Neural progenitor cell (in vitro differentiated cells): ENCODE data around the gene PCDHB8. TPM values are rescaled to one million over a fixed set of nuclear protein-coding genes. Genes with fewer than 3 reads are reported as not detected.
"Not testable (repeated sequence)": the region's sequence is repeated elsewhere in the genome, so short reads cannot be mapped to it uniquely, and the experiment has no call there.

Experiments
- DNase-seq: peaks from one replicate; pipeline ENCODE4 v3.0.0-alpha.2; 2016; ENCODE audit warnings: low spot score
- H2AFZ ChIP-seq: fragments of 200-600 bp; sonication (generic); replicated peaks from 2 replicates; pipeline ENCODE4 v1.6.1; 2016; ENCODE audit warnings: antibody characterized with exemption
- H3F3A ChIP-seq: fragments of 200-600 bp; sonication (generic); 2 replicates; pipeline ENCODE4 v1.6.1; 2016; ENCODE audit warnings: antibody characterized with exemption, low read depth
- H3K27ac ChIP-seq: fragments of 200-600 bp; sonication (generic); 2 replicates; pipeline ENCODE4 v1.5.1; 2016; ENCODE audit warnings: mild to moderate bottlenecking
- H3K27me3 ChIP-seq: fragments of 200-600 bp; sonication (generic); 2 replicates; pipeline ENCODE4 v1.6.1; 2016; ENCODE audit warnings: mild to moderate bottlenecking, moderate library complexity
- H3K36me3 ChIP-seq: fragments of 200-600 bp; sonication (generic); 2 replicates; pipeline ENCODE4 v1.5.1; 2016
- H3K4me1 ChIP-seq: fragments of 200-600 bp; sonication (generic); 2 replicates; pipeline ENCODE4 v1.6.1; 2016; ENCODE audit warnings: mixed run types
- H3K4me2 ChIP-seq: fragments of 200-600 bp; sonication (generic); 2 replicates; pipeline ENCODE4 v1.6.1; 2016
- H3K4me3 ChIP-seq: fragments of 200-600 bp; sonication (generic); 2 replicates; pipeline ENCODE4 v1.5.1; 2016
- H3K79me2 ChIP-seq: fragments of 200-600 bp; sonication (generic); 2 replicates; pipeline ENCODE4 v1.6.1; 2016; ENCODE audit warnings: low read depth
- H3K9ac ChIP-seq: fragments of 200-600 bp; sonication (generic); 2 replicates; pipeline ENCODE4 v1.6.1; 2016
- H3K9me3 ChIP-seq: fragments of 200-600 bp; sonication (generic); 2 replicates; pipeline ENCODE4 v1.5.1; 2016; ENCODE audit warnings: low read depth
- H4K20me1 ChIP-seq: fragments of 200-600 bp; sonication (generic); 2 replicates; pipeline ENCODE4 v1.6.1; 2016; ENCODE audit warnings: low read depth
- H3K27ac Mint-ChIP-seq: 3 replicates; pipeline ENCODE4 v1.8.0; 2021; ENCODE audit warnings: mixed read lengths
- H3K27me3 Mint-ChIP-seq: 2 replicates; pipeline ENCODE4 v1.8.0; 2022; ENCODE audit warnings: low read depth, mild to moderate bottlenecking, inconsistent platforms, moderate library complexity, mixed read lengths; ENCODE audit not compliant: insufficient read depth
- H3K36me3 Mint-ChIP-seq: 3 replicates; pipeline ENCODE4 v1.8.0; 2021; ENCODE audit warnings: mixed read lengths
- H3K4me1 Mint-ChIP-seq: 3 replicates; pipeline ENCODE4 v1.8.0; 2021; ENCODE audit warnings: mixed read lengths
- H3K4me3 Mint-ChIP-seq: 3 replicates; pipeline ENCODE4 v1.8.0; 2021; ENCODE audit warnings: mild to moderate bottlenecking, moderate library complexity, mixed read lengths
- H3K9me3 Mint-ChIP-seq: 3 replicates; pipeline ENCODE4 v1.8.0; 2020; ENCODE audit warnings: mixed read lengths
- CTCF ChIP-seq: fragments of 200-600 bp; sonication (generic); IDR thresholded peaks from 2 replicates; pipeline ENCODE4 v1.5.1; 2017; ENCODE audit warnings: antibody characterized with exemption, mild to moderate bottlenecking
- EZH2 ChIP-seq: fragments of 200-600 bp; sonication (generic); IDR thresholded peaks from 2 replicates; pipeline ENCODE4 v1.6.1; 2017; ENCODE audit warnings: antibody characterized with exemption, mild to moderate bottlenecking, moderate library complexity
- EZH2phosphoT487 ChIP-seq: fragments of 200-600 bp; sonication (generic); IDR thresholded peaks from 2 replicates; pipeline ENCODE4 v1.6.1; 2017; ENCODE audit warnings: antibody characterized with exemption
- total RNA-seq: library from RNA; depleted of rRNA; stranded (reverse); fragments of >200 nt; gene quantifications from 2 replicates; pipeline ENCODE4 v1.2.3, GENCODE V29; 2015; ENCODE audit warnings: low replicate concordance

PCDHB8 gene
- total RNA-seq, 1 donor from 2014 or later: not detected

- peaks cover 11% of the 10 kb centered on the region for H3K36me3 ChIP-seq
- Mint-ChIP-seq H3K4me3 (no peak overlapping the region), H3K27ac (no peak overlapping the region), H3K27me3 (peaks cover 8% of the 10 kb centered on the region), H3K9me3 (peaks cover 62% of the 10 kb centered on the region), H3K36me3 (peaks cover 18% of the 10 kb centered on the region), H3K4me1 (no peaks in the 10 kb centered on the region)
- no peak overlapping the region for H3K4me2 ChIP-seq
- TF ChIP-seq EZH2phosphoT487 (no peak), EZH2 (no peak), CTCF (no peak)
- no peak overlapping the region for H3K27ac ChIP-seq
- peaks cover 6% of the 10 kb centered on the region for H3F3A ChIP-seq
- H3K27me3 ChIP-seq: peaks cover 17% of the 10 kb centered on the region
- no peak for DNase-seq
- no peak overlapping the region for H3K4me3 ChIP-seq
- no peaks in the 10 kb centered on the region for H4K20me1 ChIP-seq
- no peaks in the 10 kb centered on the region for H3K79me2 ChIP-seq
- H3K9me3 ChIP-seq: peaks cover 22% of the 10 kb centered on the region
- H2AFZ ChIP-seq: no peak overlapping the region
- H3K4me1 ChIP-seq: no peaks in the 10 kb centered on the region
- no peak overlapping the region for H3K9ac ChIP-seq
These were observed 18.8 kb downstream of the PCDHB8 start for GRCh38 chr5:141196363-141196762.

GRCh38 chr5:141199359-141200235 lies 22.0 kb downstream of the PCDHB8 start, which contains the start of gene PCDHB11:
PCDHB11 (plus strand) TSS chr5:141199627; CDS start chr5:141199775, 148 bp downstream.
- H3K4me1 Mint-ChIP-seq: no peaks in the 10 kb centered on the region
- Histone ChIP-seq H3K27me3 (peaks cover 30% of the 10 kb centered on the region), H3K4me2 (no peak within 1 kb of the TSS), H3K4me1 (no peaks in the 10 kb centered on the region), H3K79me2 (no peaks in the 10 kb centered on the region), H3K9me3 (peaks cover 17% of the 10 kb centered on the region), H3F3A (no peaks in the 10 kb centered on the region), H3K27ac (no peak within 1 kb of the TSS), H3K4me3 (no peak within 1 kb of the TSS), H2AFZ (no peak within 1 kb of the TSS), H3K9ac (no peak within 1 kb of the TSS), H3K36me3 (peaks cover 11% of the 10 kb centered on the region), H4K20me1 (no peaks in the 10 kb centered on the region)
- H3K27me3 Mint-ChIP-seq: peaks cover 8% of the 10 kb centered on the region
- H3K9me3 Mint-ChIP-seq: peaks cover 54% of the 10 kb centered on the region
- H3K27ac Mint-ChIP-seq: peak within 1 kb of the TSS; percentile 83
- peaks cover 15% of the 10 kb centered on the region for H3K36me3 Mint-ChIP-seq
- TF ChIP-seq EZH2 (no peak), EZH2phosphoT487 (no peak), CTCF (peak; percentile 59)
- peak within 1 kb of the TSS; percentile 60 for H3K4me3 Mint-ChIP-seq
- peak; percentile 53 for DNase-seq

DNA sequence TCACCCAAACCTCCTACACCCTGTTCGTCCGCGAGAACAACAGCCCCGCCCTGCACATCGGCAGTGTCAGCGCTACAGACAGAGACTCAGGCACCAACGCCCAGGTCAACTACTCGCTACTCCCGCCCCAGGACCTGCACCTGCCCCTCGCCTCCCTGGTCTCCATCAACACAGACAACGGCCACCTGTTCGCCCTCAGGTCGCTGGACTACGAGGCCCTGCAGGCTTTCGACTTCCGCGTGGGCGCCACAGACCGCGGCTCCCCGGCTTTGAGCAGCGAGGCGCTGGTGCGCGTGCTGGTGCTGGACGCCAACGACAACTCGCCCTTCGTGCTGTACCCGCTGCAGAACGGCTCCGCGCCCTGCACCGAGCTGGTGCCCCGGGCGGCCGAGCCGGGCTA lies 23.5 kb downstream of the PCDHB8 start:
- H3K4me1 ChIP-seq, H3K36me3 ChIP-seq, DNase-seq, H3K4me1 Mint-ChIP-seq, H3K9ac ChIP-seq, H3K27ac ChIP-seq, H3F3A ChIP-seq, H3K4me3 Mint-ChIP-seq, H3K79me2 ChIP-seq, H3K4me2 ChIP-seq, H3K4me3 ChIP-seq, H4K20me1 ChIP-seq, H3K9me3 ChIP-seq, H3K27me3 Mint-ChIP-seq, H2AFZ ChIP-seq, H3K27ac Mint-ChIP-seq: not testable (repeated sequence)
- Mint-ChIP-seq H3K9me3 (peaks cover 53% of the 10 kb centered on the region), H3K36me3 (peaks cover 14% of the 10 kb centered on the region)
- peaks cover 30% of the 10 kb centered on the region for H3K27me3 ChIP-seq

GRCh38 chr5:141201646-141202045 lies 24.1 kb downstream of the PCDHB8 start:
- H3K4me3 Mint-ChIP-seq, H3K27me3 Mint-ChIP-seq, H3K4me1 Mint-ChIP-seq, H3K4me3 ChIP-seq, H4K20me1 ChIP-seq, H3K36me3 ChIP-seq, H3K4me2 ChIP-seq, H3K79me2 ChIP-seq, H3K27ac ChIP-seq, DNase-seq, H3K27ac Mint-ChIP-seq, H3K9me3 ChIP-seq, H3K9ac ChIP-seq, H3K4me1 ChIP-seq, H2AFZ ChIP-seq, H3F3A ChIP-seq: not testable (repeated sequence)
- H3K27me3 ChIP-seq: peaks cover 30% of the 10 kb centered on the region
- peaks cover 12% of the 10 kb centered on the region for H3K36me3 Mint-ChIP-seq
- peaks cover 50% of the 10 kb centered on the region for H3K9me3 Mint-ChIP-seq
